ENCODE measurements around the gene SPTSSB.

Gene SPTSSB

DNA sequence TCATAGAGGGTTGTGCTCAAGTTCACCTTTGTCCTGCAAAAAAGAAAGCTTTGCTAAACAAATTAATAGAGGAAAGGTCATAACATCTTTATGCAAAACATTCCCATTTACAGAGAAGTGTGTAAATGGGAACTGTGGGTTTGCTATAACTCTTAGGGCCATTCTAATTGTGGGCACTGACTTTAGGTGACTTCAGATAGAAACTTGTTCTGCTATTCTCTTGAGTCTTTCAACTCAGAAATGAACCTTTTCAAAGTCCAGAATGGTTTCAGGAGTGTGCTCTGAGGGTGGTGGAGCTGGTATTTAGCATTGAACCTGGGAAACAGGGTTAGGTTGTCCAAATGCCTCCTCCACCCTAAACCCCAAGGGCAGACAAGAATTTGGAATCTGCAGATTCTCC is 34.0 kb downstream of the SPTSSB start:
- no peak for DNase-seq

DNA sequence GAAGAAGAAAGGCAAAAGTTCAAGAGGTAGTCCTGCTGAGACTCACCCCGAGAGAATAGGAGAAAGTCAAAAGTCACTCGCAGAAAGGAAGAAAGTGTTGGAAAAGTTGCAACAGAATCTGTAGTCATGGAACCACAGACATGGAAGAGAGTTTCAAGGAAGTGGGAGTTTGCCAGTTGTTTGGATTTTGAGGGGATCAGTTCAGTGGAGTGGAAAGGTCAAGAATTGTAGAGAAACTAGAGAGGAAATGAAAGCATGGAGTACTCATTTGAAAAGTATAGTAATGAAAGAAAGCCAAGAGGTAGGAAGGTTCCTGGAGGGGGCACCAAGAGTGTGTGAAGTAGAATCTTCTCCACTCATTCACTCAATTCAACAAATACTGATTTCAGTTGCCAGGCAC is 34.7 kb downstream of the SPTSSB start:
- no peak for DNase-seq

DNA sequence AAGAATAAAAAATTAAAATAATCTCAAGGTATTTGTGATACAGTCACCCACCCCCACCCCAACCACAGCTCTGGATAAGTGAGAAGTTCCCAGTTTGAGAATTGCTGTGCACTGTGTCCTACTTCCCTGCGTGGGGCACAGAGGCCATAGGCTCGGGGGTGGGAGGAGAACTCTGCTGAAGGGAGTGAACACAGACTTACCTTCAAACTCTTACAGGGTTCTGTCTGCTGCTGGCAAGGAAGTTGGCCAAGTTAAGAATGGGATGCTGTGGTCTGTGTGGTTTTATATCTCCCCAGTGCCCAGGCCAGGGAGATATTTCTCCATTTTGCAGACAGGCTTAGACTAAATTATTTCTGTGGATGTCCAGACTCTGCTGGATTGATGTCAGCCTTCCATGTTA is 37.6 kb downstream of the SPTSSB start:
- DNase-seq = no peak

DNA sequence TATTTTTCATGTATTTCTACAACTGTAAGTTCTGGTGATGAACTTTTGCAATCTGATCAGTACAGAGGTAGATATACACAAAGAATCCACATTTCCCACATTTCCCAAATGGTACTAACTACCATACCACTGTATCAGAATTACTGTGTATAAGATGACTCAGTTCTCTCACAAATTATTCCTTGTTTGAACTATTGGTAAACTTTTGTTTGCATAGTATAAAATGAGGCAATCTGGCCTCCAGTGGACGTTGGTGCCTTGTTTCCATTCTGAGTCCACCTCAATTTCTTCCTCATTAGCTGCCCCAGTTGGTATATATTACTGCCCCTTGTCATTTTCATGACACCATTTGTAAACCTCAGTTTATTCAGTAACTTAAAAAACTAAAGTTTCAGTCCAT is 38.5 kb downstream of the SPTSSB start:
- no peak for DNase-seq

DNA sequence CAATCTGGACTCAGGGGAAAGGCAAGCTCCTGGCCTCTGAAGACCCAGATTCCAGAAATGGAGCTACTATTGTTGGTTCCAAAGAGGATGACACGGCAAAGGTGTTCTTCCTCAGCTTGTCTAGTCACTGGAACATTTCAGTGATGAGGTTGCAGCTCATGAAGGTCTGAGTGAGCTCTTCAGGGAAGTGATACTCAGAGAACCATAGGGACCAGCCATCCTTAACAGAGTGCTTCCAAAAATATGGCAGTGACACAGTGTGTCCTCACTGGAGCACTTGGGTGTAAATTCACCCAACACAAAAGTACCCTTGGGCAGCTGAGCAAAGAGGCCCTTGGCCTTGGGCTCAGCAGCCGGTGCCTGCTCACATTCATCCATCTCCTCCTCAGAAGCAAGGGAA is 46.3 kb downstream of the SPTSSB start:
- no peak for DNase-seq

DNA sequence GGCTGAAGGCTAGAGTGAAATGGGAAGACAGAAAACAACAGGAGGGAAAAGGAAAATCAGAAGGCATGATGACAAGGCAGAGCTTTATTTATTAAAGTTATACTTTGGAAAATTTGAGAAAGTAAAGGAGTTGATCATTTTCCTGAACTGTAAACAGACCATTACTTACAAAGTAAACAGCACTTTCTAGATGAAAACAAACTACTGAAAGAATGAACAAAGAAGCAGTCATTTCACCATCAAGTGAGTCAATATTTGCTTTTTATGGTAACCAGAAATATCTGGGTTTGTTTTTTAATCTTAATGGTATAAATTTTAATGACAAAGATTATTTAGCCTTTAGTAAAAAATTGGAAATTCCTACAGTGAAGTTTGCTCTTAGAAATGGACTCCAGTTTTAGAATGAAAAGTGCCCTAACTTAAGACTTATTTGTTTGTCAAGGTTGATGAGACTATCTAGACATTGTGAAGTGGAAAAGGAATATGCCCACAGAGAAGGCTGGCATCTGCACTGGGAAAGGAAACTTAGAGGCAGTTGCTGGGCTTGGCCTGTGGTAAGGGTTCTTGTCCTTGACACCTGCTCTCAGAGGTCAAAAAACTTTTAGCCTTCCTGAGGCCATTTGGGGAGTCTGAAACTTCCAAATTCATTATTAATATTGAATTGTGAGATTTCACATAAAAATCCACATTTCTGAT is 47.2 kb downstream of the SPTSSB start:
- DNase-seq = no peak

DNA sequence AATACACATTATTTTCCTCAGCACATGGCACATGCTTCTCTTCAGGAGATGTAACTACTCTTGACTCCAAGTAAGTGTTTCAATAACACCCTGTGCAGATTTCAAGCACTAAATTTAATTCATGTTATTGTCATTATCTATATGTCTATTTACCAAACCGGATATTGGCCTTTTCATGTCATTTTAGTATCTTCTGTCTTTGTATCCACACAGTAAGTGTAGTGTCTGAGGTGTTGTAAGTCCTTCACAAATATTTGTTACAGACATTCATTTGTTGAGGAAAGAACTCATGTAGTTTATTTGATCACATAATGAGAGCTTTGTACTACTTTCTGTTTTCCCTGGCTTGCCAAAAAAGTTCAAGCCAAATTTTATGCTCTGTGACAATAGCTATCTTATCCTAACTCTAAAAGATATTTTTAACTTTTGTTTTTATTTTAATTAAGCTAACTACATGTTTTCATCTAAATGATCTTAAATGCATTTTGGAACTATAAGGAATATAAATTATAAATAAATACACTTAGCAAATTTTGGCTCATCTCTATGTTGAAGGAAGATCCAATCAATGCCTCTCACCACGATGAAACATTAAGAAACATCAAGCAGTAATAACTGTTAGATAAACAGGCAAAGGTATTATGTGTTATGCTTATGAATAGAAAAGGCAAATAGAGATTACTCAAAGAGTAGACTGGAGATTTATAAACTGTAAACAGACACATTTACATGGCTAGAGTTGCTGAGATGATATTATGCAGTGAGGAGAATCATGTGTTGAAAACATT is 48.3 kb downstream of the SPTSSB start:
- DNase-seq = no peak

DNA sequence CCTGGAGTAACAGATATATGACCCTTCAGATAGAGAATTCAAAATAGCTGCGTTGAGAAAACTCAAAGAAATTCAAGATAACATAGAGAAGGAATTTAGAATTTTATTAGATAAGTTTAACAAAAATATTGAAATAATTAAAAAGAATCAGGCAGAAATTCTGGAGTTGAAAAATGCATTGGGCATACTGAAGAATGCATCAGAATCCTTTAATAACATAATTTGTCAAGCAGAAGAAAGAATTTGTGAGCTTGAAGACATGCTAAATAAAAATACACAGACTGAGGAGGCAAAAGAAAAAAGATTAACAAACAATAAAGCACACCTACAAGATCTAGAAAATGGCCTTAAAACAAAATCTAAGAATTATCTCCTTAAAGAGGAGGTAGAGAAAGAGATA is 50.5 kb downstream of the SPTSSB start:
- no peak for DNase-seq

DNA sequence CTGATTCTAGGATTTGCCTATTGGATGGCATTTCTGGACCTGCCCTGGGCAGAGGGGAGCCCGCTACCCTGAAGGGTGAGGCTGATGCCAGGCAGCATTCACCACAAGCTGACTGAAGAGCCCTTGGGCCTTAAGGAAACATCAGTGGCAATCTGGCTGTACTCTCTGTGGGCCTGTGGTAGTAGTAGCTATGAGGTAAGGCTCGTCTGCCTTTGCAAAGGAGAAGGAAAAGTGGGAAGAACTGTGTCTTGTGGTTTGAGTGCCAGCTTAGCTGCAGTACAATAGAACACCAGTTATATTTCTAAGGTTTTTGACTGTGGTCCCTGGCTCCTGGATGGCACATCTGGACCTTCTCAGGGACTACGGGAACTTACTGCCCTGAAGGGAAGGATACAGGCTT is 51.5 kb downstream of the SPTSSB start:
- DNase-seq = no peak

DNA sequence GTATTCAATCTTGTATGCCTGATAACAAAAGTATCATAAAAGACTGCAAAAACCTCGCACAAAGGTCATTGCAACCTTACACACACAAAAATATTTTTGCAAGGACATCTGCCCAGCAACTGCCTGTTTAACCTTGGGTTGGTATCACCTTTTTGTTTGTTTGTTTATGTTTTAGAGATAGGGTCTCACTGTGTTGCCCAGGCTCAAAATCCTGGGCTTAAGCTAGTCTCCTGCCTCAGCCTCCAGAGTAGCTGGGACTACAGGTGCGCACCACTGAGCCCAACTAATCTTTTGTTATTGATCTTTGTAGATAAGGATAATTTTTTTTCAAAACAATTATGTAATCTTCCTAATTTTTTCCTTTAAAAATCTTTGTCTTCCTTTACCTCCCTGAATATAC is 54.2 kb downstream of the SPTSSB start:
- DNase-seq = no peak

DNA sequence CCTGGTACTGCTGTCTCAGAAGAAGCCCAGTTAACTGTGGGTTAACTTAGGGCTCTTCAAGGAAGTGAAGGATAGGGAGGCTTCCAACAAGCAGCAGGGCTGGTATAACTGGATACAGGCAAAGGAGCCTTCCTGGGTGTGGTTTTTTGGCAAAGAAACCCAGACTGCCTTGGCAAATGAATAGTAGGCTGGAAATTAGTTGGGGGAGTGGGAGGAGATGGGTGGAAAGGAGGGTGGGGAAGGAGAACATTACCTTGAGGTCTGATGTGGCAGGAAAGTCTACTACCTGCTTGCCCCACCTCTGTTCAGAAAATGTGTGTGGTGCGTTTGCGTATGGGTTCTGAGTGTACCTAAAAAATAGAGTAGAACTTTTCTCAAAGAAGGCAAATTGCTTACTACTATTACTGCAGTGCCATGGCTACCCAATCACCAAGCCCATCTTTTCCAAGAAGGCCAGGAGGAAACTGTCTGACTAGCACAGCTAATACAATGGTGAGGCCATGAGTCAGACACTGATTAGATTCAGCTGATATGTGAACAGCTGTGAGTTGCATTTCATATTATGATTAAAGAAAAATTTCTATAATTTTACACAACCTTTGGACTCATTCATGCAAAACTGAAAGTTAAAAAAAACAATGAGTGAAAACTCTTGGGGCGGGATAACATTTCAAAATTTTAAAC is 55.2 kb downstream of the SPTSSB start:
- DNase-seq = no peak

DNA sequence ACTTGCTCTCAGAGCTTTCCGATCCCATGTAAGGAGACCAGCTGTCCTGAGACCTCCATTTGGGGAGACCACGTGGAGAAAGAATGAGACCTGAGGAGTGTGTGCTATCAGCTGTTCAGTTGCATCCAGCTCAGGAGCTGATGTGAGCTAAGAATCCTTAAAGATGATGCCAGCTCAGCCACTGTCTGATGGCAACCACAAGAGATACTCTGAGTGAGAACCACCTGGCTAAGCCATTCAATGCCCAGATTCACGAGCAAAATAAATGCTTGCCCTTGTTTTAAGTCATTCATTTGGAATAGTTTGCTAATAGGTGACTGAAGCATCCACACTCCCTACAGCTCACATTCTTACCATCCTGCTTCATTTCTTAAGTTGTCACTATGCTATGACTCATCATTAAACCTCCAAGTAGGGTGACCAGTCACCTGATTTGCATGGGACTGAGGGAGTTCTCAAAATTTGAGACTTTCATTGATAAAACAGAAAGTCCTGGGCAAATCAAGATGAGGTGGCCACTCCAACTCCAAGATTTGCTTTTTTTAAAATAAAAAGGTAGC is 56.4 kb downstream of the SPTSSB start:
- DNase-seq = no peak

DNA sequence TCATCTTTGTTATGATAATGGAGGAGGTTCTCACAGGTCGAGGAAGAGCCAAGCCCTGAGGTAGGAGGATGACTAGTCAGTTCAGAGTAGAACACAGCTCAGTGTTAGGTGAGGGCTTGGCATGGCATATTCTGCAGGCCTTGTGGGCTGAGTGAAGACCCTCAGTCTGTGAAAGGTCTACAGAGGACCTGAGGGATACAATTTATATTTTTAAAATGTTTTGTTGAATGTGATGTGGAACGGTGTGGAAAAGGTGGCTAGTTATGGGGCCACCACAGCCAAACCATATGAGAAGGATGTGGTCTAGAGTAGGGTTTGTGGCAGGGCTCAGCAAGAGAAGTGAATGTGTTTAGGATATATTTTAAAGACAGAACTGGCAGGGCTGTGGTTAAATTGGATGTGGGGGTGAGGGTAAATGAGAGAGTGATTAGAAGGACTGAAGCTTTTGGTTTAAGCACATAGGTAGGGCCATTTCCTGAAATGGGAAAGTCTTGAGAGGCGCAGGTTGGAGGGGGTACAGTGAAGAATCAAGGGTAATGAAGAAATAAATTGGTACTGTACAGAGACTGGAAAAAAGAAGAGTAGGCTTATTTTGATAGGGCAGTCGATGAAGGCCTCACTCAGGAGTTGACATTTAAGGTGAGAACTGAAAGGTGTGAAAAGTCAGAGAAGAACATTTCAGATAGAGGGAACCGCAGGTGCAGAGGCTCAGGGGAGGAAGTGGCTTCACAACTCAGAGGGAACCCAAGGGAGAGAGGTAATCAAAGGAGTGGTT is 60.5 kb downstream of the SPTSSB start:
- DNase-seq = no peak

DNA sequence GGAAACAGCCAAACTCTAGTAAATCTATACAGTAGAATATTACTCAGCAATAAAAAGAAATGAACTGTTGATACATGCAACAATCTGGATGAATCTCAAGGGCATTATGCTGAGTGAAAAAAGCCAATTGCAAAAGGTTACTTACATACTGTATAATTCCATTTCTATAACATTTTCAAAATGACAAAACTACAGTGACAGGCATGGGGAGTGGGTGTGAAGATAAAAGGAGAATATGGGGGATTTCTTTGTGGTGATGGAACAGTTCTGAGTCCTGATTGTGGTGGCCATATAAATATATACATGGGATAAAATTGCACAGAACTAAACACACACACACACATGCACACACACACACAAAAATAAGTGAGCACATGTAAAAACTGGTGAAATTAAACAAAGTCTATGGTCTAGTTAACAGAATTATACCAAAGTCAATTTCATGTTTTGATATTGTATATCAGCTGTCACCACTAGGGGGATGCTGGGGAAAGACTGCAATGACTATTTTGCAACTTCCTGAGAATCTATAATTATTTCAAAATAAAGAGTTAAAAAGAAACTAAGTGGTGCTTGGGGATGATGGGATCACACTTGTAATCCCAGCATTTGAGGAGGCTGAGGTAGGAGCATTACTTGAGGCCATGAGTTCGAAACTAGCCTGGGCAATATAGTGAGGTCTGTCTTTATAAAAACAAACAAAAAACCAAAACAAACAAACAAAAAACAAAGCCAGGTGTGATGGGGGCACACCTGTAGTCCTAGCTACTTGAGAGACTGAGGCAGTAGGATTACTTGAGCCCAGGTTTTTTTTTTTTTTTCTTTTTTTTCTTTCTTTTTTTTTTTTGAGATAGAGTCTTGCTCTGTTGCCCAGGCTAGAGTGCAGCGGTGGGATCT is 66.0 kb downstream of the SPTSSB start:
- DNase-seq = peak; percentile 8

DNA sequence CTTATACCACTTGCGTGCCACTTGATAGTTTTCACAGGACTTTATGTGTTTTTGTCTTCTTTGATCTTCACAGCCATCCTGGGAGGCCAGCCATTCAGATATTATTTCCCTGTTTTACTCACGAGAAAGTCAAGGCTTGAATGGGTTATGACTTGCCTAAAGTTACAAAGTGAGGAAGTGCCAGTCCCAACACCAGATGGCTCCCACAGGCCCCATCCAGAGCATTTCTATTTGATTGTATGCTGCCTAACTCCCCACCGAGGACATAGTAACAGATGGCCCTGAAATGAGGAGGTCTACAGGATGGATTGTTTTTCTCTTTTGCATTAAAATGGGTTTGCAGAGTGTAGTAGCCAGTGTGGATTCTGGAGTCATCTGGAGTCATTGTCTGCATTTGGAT is 74.5 kb downstream of the SPTSSB start:
- DNase-seq = no peak

DNA sequence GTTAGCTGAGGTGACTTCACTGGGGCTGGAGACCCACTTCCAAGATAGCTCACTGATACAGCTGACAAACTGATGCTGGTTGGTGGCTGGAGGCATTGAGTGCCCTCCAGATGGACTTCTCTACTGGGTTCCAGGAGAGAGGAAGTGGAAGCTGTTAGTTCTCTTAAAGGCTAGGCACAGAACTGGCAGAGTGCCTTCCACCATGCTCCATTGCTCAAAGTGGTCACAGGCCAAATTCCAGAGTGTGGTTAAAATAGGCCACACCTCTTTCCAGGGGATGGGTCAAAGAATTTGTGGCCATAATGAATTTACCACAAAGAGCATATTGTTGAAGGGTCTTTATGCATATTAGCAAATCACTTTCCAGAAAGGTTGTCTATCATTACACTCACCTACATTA is 76.0 kb downstream of the SPTSSB start:
- DNase-seq = no peak

Data from eye (tissue), 1 donor.